Measurements from ENCODE around the gene MYO9A.

The MYO9A gene

GRCh38 chr15:71812966-71813722, 304.8 kb downstream of the MYO9A start:
- no peak overlapping the region for H3K4me3 ChIP-seq (ENCODE audit: control insufficient read depth, low read depth, low read length)
- TF ChIP-seq, protein P1, sequence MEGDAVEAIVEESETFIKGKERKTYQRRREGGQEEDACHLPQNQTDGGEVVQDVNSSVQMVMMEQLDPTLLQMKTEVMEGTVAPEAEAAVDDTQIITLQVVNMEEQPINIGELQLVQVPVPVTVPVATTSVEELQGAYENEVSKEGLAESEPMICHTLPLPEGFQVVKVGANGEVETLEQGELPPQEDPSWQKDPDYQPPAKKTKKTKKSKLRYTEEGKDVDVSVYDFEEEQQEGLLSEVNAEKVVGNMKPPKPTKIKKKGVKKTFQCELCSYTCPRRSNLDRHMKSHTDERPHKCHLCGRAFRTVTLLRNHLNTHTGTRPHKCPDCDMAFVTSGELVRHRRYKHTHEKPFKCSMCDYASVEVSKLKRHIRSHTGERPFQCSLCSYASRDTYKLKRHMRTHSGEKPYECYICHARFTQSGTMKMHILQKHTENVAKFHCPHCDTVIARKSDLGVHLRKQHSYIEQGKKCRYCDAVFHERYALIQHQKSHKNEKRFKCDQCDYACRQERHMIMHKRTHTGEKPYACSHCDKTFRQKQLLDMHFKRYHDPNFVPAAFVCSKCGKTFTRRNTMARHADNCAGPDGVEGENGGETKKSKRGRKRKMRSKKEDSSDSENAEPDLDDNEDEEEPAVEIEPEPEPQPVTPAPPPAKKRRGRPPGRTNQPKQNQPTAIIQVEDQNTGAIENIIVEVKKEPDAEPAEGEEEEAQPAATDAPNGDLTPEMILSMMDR (conservative IDR thresholded peaks at IDR 0.05; ENCODE audit: control insufficient read depth, insufficient read depth, low read depth, low read length) = no peak
- DNase-seq (ENCODE audit: low read depth) = no peak

- H3K4me3 ChIP-seq (ENCODE audit: control insufficient read depth, low read depth, low read length) = no peak overlapping the region
- TF ChIP-seq, protein P1 (conservative IDR thresholded peaks at IDR 0.05; ENCODE audit: control insufficient read depth, insufficient read depth, low read depth, low read length) = no peak
- DNase-seq (ENCODE audit: low read depth) = no peak
These were observed 305.9 kb downstream of the MYO9A start for GRCh38 chr15:71811752-71812735.

GRCh38 chr15:71811036-71811736, 306.8 kb downstream of the MYO9A start:
- no peak overlapping the region for H3K4me3 ChIP-seq (ENCODE audit: control insufficient read depth, low read depth, low read length)
- TF ChIP-seq, protein P1 (conservative IDR thresholded peaks at IDR 0.05; ENCODE audit: control insufficient read depth, insufficient read depth, low read depth, low read length) = no peak
- no peak for DNase-seq (ENCODE audit: low read depth)

DNA sequence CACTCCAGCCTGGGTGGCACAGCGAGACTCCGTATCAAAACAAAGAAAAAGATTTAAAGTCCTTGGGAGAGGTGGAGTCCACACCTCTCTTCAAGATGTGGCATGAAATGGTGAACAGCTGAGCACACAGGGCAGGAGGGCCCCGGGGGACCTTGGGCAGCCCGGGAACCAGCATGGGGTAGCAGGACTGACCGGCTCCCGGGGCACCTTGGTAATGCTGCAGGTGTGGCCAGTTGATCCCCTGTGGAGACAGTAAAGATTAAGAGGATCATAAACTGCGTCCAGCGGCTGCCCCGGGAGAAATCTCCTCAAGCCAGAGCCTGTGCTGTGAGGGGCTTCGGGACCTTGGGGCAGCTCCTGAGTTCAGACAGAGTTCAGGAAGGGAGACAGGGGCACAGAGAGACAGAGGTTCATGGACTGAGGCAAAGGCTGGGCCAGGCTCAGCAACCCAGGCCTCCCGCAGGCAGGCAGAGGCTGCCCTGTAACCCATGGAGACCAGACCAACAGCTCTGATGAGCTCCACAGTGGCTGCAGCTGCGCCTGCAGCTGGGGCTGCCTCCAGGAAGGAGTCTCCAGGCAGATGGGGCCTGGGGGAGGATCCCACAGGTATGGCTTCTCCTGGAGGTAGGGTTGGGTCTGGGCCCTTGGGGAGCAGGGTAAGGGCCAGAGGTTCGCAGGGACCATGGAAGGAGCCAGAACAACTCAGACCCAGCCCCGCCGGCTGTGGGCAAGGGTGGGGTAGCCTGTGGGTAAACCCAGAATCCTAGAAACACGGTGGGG, 307.5 kb downstream of the MYO9A start, which contains the start of gene NR2E3:
Gene NR2E3 (plus strand): TSS at position 299 of the 780 bp plus-strand sequence. CDS start 190 bp downstream, at position 489.
- no peak for DNase-seq (ENCODE audit: low read depth)
- H3K4me3 ChIP-seq (ENCODE audit: control insufficient read depth, low read depth, low read length) = no peak within 1 kb of the TSS
- TF ChIP-seq, protein P1 (conservative IDR thresholded peaks at IDR 0.05; ENCODE audit: control insufficient read depth, insufficient read depth, low read depth, low read length) = no peak

DNA sequence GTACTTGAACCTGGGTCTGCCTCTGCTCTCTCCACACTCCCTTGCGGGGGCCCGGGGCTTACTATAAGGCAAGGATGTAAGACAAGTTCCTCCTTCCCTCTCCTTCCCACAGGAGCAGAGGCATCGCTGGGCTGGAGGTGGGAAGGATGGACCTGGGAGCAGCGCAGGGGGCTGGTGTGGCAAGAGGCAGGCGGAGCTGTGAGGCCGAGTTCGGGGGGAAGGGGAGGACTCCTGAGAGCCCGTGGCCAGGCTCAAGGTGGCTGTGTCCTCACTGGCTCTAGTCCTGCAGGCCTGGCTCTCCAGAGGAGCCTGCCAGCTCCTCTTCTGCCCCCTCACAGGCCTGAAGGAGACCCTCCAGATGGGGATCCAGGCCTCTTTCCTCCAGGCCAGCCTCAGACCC, 308.6 kb downstream of the MYO9A start:
- H3K4me3 ChIP-seq (ENCODE audit: control insufficient read depth, low read depth, low read length) = no peak overlapping the region
- TF ChIP-seq, protein P1 (conservative IDR thresholded peaks at IDR 0.05; ENCODE audit: control insufficient read depth, insufficient read depth, low read depth, low read length) = no peak
- no peak for DNase-seq (ENCODE audit: low read depth)

All from fibroblast of mammary gland (primary cell).